Upper lobe of right lung (tissue), 1 donor: ENCODE measurements around the gene TUBA8. TPM values are rescaled to one million over a fixed set of nuclear protein-coding genes. Genes with fewer than 3 reads are reported as not detected.

Source experiments
- ATAC-seq: fragments of 200-7000 bp; cut with Tn5 transposase; one replicate; pipeline ENCODE4 v1.9.1; 2020; ENCODE audit warnings: mild to moderate bottlenecking, moderate library complexity
- DNase-seq: peaks from one replicate; pipeline ENCODE4 v3.0.0-alpha.2; 2020
- H3K27ac ChIP-seq: fragments of 200-600 bp; one replicate; pipeline ENCODE4 v1.8.0; 2022
- H3K27me3 ChIP-seq: fragments of 200-600 bp; one replicate; pipeline ENCODE4 v1.8.0; 2022; ENCODE audit warnings: mild to moderate bottlenecking
- H3K36me3 ChIP-seq: fragments of 200-600 bp; one replicate; pipeline ENCODE4 v1.8.0; 2022
- H3K4me1 ChIP-seq: fragments of 200-600 bp; one replicate; pipeline ENCODE4 v1.8.0; 2022
- H3K4me3 ChIP-seq: fragments of 200-600 bp; one replicate; pipeline ENCODE4 v1.8.0; 2022; ENCODE audit warnings: mild to moderate bottlenecking
- H3K9me3 ChIP-seq: fragments of 200-600 bp; one replicate; pipeline ENCODE4 v1.8.0; 2022
- CTCF ChIP-seq: fragments of 200-600 bp; IDR thresholded peaks from one replicate; pipeline ENCODE4 v1.8.0; 2022; ENCODE audit warnings: antibody characterized with exemption
- intact Hi-C: fragments of 100-400 bp; cut with DNase I; formaldehyde crosslinking; loops from one replicate; pipeline ENCODE4 v1.11.0; 2022
- total RNA-seq: library from RNA; stranded (reverse); fragmentation: NEBNext Ultra II Directional; extraction: Animal tissue kit (Norgen Biotek cat#: 25700); gene quantifications from one replicate; pipeline ENCODE4 v1.2.1, GENCODE V29; 2021
- donor health status: DM: no; HTN: yes; CAD: no; lungs with severe emphysema.

Gene TUBA8
- total RNA-seq, 1 donor from 2014 or later: 1.7 TPM

GRCh38 chr22:18085188-18085587 lies 25.4 kb upstream of the TUBA8 start:
- H3K27ac ChIP-seq: no peak overlapping the region
- H3K27me3 ChIP-seq: no peaks in the 10 kb centered on the region
- ATAC-seq (peak; percentile 41), DNase-seq (no peak)
- intact Hi-C loops: no loop called here
- H3K9me3 ChIP-seq: no peaks in the 10 kb centered on the region
- no peak for TF ChIP-seq CTCF
- no peaks in the 10 kb centered on the region for H3K4me1 ChIP-seq
- no peak overlapping the region for H3K4me3 ChIP-seq
- H3K36me3 ChIP-seq: peaks cover 83% of the 10 kb centered on the region

GRCh38 chr22:18087350-18087855 lies 23.2 kb upstream of the TUBA8 start:
- H3K36me3 ChIP-seq: peaks cover 70% of the 10 kb centered on the region
- DNase-seq: no peak

DNA sequence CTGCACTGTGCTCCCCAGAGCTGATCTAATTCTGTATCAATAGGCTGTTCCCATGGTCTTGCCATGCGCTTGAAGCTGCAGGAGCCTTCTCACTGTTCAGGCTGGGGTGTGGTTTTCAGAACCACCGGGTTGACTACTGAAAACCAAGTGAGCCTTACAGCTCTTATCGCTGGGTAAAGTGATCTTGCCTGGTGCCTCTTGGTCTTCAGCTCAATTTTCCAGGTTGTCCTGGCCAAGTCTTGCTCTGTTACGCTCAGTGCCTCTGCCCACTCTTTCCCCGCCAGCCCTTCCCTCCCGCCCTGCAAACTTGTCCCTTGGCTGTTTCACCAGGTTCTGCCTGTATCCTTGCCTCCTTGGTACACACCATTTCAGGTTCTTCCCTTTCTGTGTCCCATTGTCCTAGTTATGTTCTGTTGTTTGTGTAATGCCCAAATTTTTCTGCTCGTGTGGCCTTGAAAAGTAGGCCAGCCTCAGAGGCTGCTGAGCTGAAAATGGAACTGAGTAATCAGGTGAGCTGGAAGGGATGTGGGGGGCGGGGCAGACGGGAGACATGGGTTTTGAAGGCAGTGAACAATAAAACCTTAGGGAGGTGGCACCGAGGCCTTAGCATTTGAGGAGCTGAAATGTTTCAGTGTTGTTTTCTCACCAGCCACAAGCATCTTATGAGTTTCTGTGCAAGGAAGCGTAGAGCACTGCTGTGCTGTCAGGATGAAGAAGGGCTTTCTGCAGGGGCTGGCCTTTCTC lies 21.6 kb upstream of the TUBA8 start:
- DNase-seq (no peak), ATAC-seq (no peak)
- Histone ChIP-seq H3K4me3 (no peak overlapping the region), H3K27ac (no peak overlapping the region), H3K27me3 (no peaks in the 10 kb centered on the region), H3K4me1 (no peaks in the 10 kb centered on the region), H3K9me3 (no peaks in the 10 kb centered on the region), H3K36me3 (peaks cover 54% of the 10 kb centered on the region)
- intact Hi-C loops: no loop called here
- TF ChIP-seq CTCF: no peak

More at GRCh38 chr22:18087350-18087855, 23.2 kb upstream of the TUBA8 start:
- Histone ChIP-seq H3K27ac (no peak overlapping the region), H3K4me3 (no peak overlapping the region), H3K27me3 (no peaks in the 10 kb centered on the region), H3K9me3 (no peaks in the 10 kb centered on the region), H3K4me1 (no peaks in the 10 kb centered on the region)
- intact Hi-C loops: no loop called here
- no peak for ATAC-seq
- TF ChIP-seq CTCF: no peak

- Histone ChIP-seq H3K27ac (no peak overlapping the region), H3K9me3 (no peaks in the 10 kb centered on the region), H3K4me1 (no peaks in the 10 kb centered on the region), H3K36me3 (peaks cover 43% of the 10 kb centered on the region), H3K4me3 (no peak overlapping the region), H3K27me3 (no peaks in the 10 kb centered on the region)
- no peak for TF ChIP-seq CTCF
- no peak for DNase-seq
- intact Hi-C loops: no loop called here
- ATAC-seq: no peak
These were observed 20.3 kb upstream of the TUBA8 start for GRCh38 chr22:18090286-18090685.

DNA sequence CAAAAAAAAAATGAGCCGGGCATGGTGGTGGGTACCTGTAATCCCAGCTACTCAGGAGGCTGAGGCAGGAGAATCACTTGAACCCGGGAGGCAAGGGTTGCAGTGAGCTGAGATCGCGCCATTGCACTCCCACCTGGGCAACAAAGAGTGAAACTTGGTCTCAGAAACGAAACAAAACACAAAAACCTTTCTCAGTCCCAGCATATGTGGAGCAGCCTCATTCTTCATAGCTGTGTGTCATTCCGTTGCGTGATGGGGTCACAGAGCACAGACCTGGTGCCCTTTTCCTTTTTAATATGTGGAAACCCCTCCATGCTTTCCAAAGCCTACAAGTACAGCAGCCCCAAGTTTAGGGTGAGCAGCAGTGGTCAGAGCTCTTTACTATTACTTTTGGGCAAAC lies 19.1 kb upstream of the TUBA8 start:
- no peaks in the 10 kb centered on the region for H3K4me1 ChIP-seq
- no peaks in the 10 kb centered on the region for H3K9me3 ChIP-seq
- peak overlapping the region; percentile 85 for H3K27ac ChIP-seq
- TF ChIP-seq CTCF: no peak
- peaks cover 31% of the 10 kb centered on the region for H3K36me3 ChIP-seq
- H3K4me3 ChIP-seq: peak overlapping the region; percentile 36
- intact Hi-C loops: no loop called here
- DNase-seq (no peak), ATAC-seq (no peak)
- no peaks in the 10 kb centered on the region for H3K27me3 ChIP-seq
